Stimulated activated CD4-positive, alpha-beta T cell treated with anti-CD3 and anti-CD28 coated beads, Interleukin-4, amount 100 ng/mL, for 1 hour (primary cell): Measurements from ENCODE around the gene ARHGAP26.

Source experiments
- DNase-seq: peaks from one replicate; pipeline ENCODE4 v3.0.0-alpha.2; 2020

Gene ARHGAP26

GRCh38 chr5:142769793-142770649, at the start of gene ARHGAP26:
TSS of gene ARHGAP26 (plus strand) at chr5:142770377. CDS start at chr5:142770762, 385 bp downstream.
- DNase-seq, result peak; percentile 91

GRCh38 chr5:142720641-142721271, 49.4 kb upstream of the ARHGAP26 start:
- DNase-seq, result no peak

GRCh38 chr5:142722146-142722545, 48.0 kb upstream of the ARHGAP26 start:
- DNase-seq, result no peak

- no peak for DNase-seq
Measured at GRCh38 chr5:142722896-142723295, 47.3 kb upstream of the ARHGAP26 start.

- no peak for DNase-seq
Measured at GRCh38 chr5:142724821-142725220, 45.4 kb upstream of the ARHGAP26 start.

GRCh38 chr5:142725231-142726187, 44.7 kb upstream of the ARHGAP26 start:
- no peak for DNase-seq

- no peak for DNase-seq
Measured at GRCh38 chr5:142726188-142726731, 43.9 kb upstream of the ARHGAP26 start.

GRCh38 chr5:142727735-142728047, 42.5 kb upstream of the ARHGAP26 start:
- no peak for DNase-seq

- no peak for DNase-seq
Measured at GRCh38 chr5:142735323-142736246, 34.6 kb upstream of the ARHGAP26 start.

- DNase-seq, result no peak
Measured at GRCh38 chr5:142736247-142736632, 33.9 kb upstream of the ARHGAP26 start.

GRCh38 chr5:142737179-142737578, 33.0 kb upstream of the ARHGAP26 start:
- DNase-seq, result no peak

GRCh38 chr5:142740474-142741242, 29.5 kb upstream of the ARHGAP26 start:
- no peak for DNase-seq

GRCh38 chr5:142743592-142744441, 26.4 kb upstream of the ARHGAP26 start:
- no peak for DNase-seq

GRCh38 chr5:142745268-142745667, 24.9 kb upstream of the ARHGAP26 start:
- DNase-seq, result no peak

GRCh38 chr5:142746532-142747433, 23.4 kb upstream of the ARHGAP26 start:
- no peak for DNase-seq

GRCh38 chr5:142748132-142748531, 22.0 kb upstream of the ARHGAP26 start:
- DNase-seq, result no peak

- peak; percentile 58 for DNase-seq
Measured at GRCh38 chr5:142748568-142749249, 21.5 kb upstream of the ARHGAP26 start.

GRCh38 chr5:142749321-142749720, 20.9 kb upstream of the ARHGAP26 start:
- no peak for DNase-seq
